ENCODE data around the gene KCNQ4. TPM values are rescaled to one million over a fixed set of nuclear protein-coding genes. Genes with fewer than 3 reads are reported as not detected.

KCNQ4 gene
- total and polyA plus RNA-seq, 2 of the 8 experiments (the other 6 are each of a cell fraction or from before 2014, with no cell fraction given) = 2.2 to 3.9 TPM

GRCh38 chr1:40830419-40830943 lies 46.9 kb downstream of the KCNQ4 start:
- POLR2A ChIA-PET (ENCODE audit: partially characterized antibody) = interaction anchor here (1.1 kb wide), 1 partner anchor 9 kb away, joined by 3 read pairs; no protein-coding TSS in a partner anchor
- Histone ChIP-seq H4K20me1 (replicated peaks in 1 of 2; ENCODE audit: control insufficient read depth in 1 of 2, insufficient read depth in 2 of 2, low read length in 2 of 2) (no peaks in the 10 kb centered on the region), H2BK120ac (replicated peaks; ENCODE audit: low read depth, low read length) (no peak overlapping the region), H2BK12ac (ENCODE audit: low read depth, low read length) (no peak overlapping the region), H3K9ac (replicated peaks in 1 of 4; ENCODE audit: extremely low read depth in 1 of 4, low read depth in 3 of 4, low read length in 3 of 4) (no peak overlapping the region), H4K5ac (ENCODE audit: insufficient read length, low read depth, low read length) (no peak overlapping the region), H2AFZ (ENCODE audit: low read length) (no peak overlapping the region), H3K4me2 (ENCODE audit: insufficient read depth in 1 of 2, low read depth in 2 of 2, low read length in 2 of 2) (no peak overlapping the region), H3K4me3 (ENCODE audit: extremely low read depth in 1 of 4, insufficient read depth in 2 of 4, low read depth in 3 of 4, low read length in 4 of 4) (no peak overlapping the region), H3K23me2 (ENCODE audit: low read depth, low read length) (no peaks in the 10 kb centered on the region), H3K79me2 (ENCODE audit: control insufficient read depth in 1 of 2, insufficient read depth in 2 of 2, low read length in 2 of 2) (no peaks in the 10 kb centered on the region), H3K4me1 (replicated peaks in 1 of 4; ENCODE audit: control insufficient read depth in 3 of 4, insufficient read depth in 4 of 4, low read length in 3 of 4) (peaks cover under 1 to 7% (median 4%) of the 10 kb centered on the region in 4 experiments; a peak in 6 of 7 replicates), H2AK5ac (ENCODE audit: low read depth, low read length) (no peak overlapping the region), H4K8ac (ENCODE audit: extremely low read depth, insufficient read depth, low read length) (no peak overlapping the region), H2BK20ac (ENCODE audit: low read length) (no peak overlapping the region), H2BK15ac (ENCODE audit: low read length) (no peak overlapping the region), H3K4ac (replicated peaks; ENCODE audit: insufficient read length, low read depth, low read length) (no peak overlapping the region), H3K27ac (ENCODE audit: low read depth, low read length) (no peak overlapping the region), H3K56ac (replicated peaks; ENCODE audit: insufficient read length, low read depth, low read length) (no peak overlapping the region), H2BK5ac (ENCODE audit: low read depth, low read length) (no peak overlapping the region), H3K18ac (ENCODE audit: extremely low read depth, low read length) (no peak overlapping the region), H3K9me3 (ENCODE audit: insufficient read depth in 2 of 2, low read depth in 1 of 2, low read length in 1 of 2) (no peaks in the 10 kb centered on the region), H3K23ac (ENCODE audit: insufficient read length) (no peak overlapping the region), H3K14ac (ENCODE audit: insufficient read length) (no peak overlapping the region), H4K91ac (replicated peaks; ENCODE audit: insufficient read length, low read length) (no peak overlapping the region), H3K27me3 (replicated peaks in 1 of 4; ENCODE audit: control insufficient read depth in 3 of 4, extremely low read depth in 1 of 4, insufficient read depth in 3 of 4, low read length in 3 of 4) (no peaks in the 10 kb centered on the region), H3K79me1 (ENCODE audit: low read depth, low read length) (no peaks in the 10 kb centered on the region), H3K36me3 (ENCODE audit: control insufficient read depth in 2 of 4, insufficient read depth in 4 of 4, low read length in 3 of 4) (no peaks in the 10 kb centered on the region; a peak in 1 of 8 replicates)
- no peak for FAIRE-seq
- CTCF ChIA-PET (ENCODE audit: partially characterized antibody) = interaction anchor here (1.2 to 4.0 kb wide), 2 partner anchors 10 to 56 kb away, joined by 3 to 31 read pairs; no protein-coding TSS in a partner anchor
- DNase-seq (ENCODE audit: low read depth in 1 of 2, low spot score in 2 of 2) = no peak
- WGBS, 2 experiments (ENCODE audit: extremely low coverage in 1 of 2, insufficient coverage in 1 of 2, insufficient read length in 1 of 2, insufficient replicate concordance in 2 of 2, low coverage in 1 of 2, low lambda C conversion rate in 2 of 2, missing lambda C conversion rate in 1 of 2) = 95% methylated on average over 13 of the region's 13 CpGs; no CpG with 5 or more reads in 1 of the 2 experiments
- TF ChIP-seq RNF2 (IDR thresholded peaks at IDR 0.05; ENCODE audit: borderline replicate concordance, low read depth, low read length, missing control alignments, poor library complexity, severe bottlenecking) (no peak), FOSL1 (IDR thresholded peaks at IDR 0.05; ENCODE audit: insufficient read depth, low read depth, low read length) (no peak), SAP30 (IDR thresholded peaks at IDR 0.05; ENCODE audit: insufficient read depth, insufficient replicate concordance, low read length) (no peak), CBX5 (IDR thresholded peaks at IDR 0.05; ENCODE audit: low read depth, low read length) (no peak), TCF12 (IDR thresholded peaks at IDR 0.05; ENCODE audit: low read depth, low read length) (no peak), EGR1 (IDR thresholded peaks at IDR 0.05; ENCODE audit: borderline replicate concordance, low read depth, low read length) (no peak), RAD21 (IDR thresholded peaks at IDR 0.05 in 1 of 2, conservative IDR thresholded peaks at IDR 0.05 in 1 of 2; ENCODE audit: low read depth in 2 of 2, low read length in 2 of 2) (no peak), CTBP2 (IDR thresholded peaks at IDR 0.05; ENCODE audit: borderline replicate concordance, insufficient read depth, insufficient read length, low read length) (no peak), SUZ12 (IDR thresholded peaks at IDR 0.05; ENCODE audit: low read length) (no peak), SIRT6 (IDR thresholded peaks at IDR 0.05; ENCODE audit: low read length) (no peak), SP4 (IDR thresholded peaks at IDR 0.05; ENCODE audit: low read length) (no peak), USF2 (IDR thresholded peaks at IDR 0.05; ENCODE audit: low read length) (no peak)
